B cell (primary cell): ENCODE measurements around the gene DCPS.

Experiments used
- EZH2 ChIP-seq: IDR thresholded peaks from 2 replicates; pipeline ENCODE4 v1.6.1; 2012; ENCODE audit warnings: borderline replicate concordance, low read depth, mild to moderate bottlenecking, moderate library complexity, low read length; ENCODE audit not compliant: insufficient read depth, poor library complexity, severe bottlenecking
- TF ChIP-seq, protein P1 (sequence below): fragments of 200-600 bp; IDR thresholded peaks from one replicate; pipeline ENCODE4 v1.8.0; 2022; ENCODE audit warnings: antibody characterized with exemption, mild to moderate bottlenecking

DNA sequence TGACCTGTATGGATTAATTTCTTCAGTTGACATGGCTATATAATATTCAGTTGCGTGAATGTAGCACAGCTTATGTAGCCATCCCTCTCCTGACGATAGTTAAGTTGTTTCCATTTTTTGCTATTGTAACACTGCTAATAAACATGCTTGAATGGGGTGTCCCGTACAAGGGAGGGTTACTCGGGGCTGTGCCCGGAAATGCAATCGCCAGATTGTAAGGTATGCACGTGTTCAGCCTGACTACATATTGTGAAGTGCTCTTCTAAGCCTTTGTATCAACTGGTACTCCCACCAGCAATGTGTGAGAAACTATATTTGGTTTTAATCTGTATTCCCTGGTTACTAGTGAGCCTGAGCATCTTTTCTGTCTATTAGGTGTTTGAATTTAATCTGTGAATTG, 67.7 kb downstream of the DCPS start:
- TF ChIP-seq, protein P1, sequence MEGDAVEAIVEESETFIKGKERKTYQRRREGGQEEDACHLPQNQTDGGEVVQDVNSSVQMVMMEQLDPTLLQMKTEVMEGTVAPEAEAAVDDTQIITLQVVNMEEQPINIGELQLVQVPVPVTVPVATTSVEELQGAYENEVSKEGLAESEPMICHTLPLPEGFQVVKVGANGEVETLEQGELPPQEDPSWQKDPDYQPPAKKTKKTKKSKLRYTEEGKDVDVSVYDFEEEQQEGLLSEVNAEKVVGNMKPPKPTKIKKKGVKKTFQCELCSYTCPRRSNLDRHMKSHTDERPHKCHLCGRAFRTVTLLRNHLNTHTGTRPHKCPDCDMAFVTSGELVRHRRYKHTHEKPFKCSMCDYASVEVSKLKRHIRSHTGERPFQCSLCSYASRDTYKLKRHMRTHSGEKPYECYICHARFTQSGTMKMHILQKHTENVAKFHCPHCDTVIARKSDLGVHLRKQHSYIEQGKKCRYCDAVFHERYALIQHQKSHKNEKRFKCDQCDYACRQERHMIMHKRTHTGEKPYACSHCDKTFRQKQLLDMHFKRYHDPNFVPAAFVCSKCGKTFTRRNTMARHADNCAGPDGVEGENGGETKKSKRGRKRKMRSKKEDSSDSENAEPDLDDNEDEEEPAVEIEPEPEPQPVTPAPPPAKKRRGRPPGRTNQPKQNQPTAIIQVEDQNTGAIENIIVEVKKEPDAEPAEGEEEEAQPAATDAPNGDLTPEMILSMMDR, result no peak
- TF ChIP-seq EZH2, result no peak
